Fibroblast of lung (primary cell): ENCODE measurements around the gene DNAJC11.

Source experiments
- CTCF ChIP-seq, 2 donors: IDR thresholded peaks in 1 of 2; conservative IDR thresholded peaks in 1 of 2; 1 replicate in 1 of 2; 2 replicates in 1 of 2; pipeline ENCODE4 v1.5.1; 2011 to 2012; ENCODE audit warnings: low read length in 2 of 2, control low read depth in 1 of 2, inconsistent platforms in 1 of 2, low read depth in 1 of 2, mild to moderate bottlenecking in 1 of 2
- EZH2 ChIP-seq: IDR thresholded peaks from 2 replicates; pipeline ENCODE4 v1.5.1; 2012; ENCODE audit warnings: low read length, control low read depth, mild to moderate bottlenecking; ENCODE audit errors: missing control alignments

GRCh38 chr1:6727535-6727934, 25.9 kb upstream of the DNAJC11 start:
- no peak for TF ChIP-seq EZH2
- peak; percentile 87 for TF ChIP-seq CTCF (conservative IDR thresholded peaks at IDR 0.05 in 1 of 2, IDR thresholded peaks at IDR 0.05 in 1 of 2; ENCODE audit: low read depth in 1 of 2, low read length in 2 of 2)
